NCI-H69 (cell line): Measurements from ENCODE around the gene GSTA3.
"Not testable (repeated sequence)": the region's sequence is repeated elsewhere in the genome, so short reads cannot be mapped to it uniquely, and the experiment has no call there.

Experiments
- DNase-seq: peaks from one replicate; lab custom pipeline; 2025; lab: John Stamatoyannopoulos, UW

GSTA3 gene

GRCh38 chr6:52910091-52910490, 593 bp upstream of the GSTA3 start:
- DNase-seq: no peak

DNA sequence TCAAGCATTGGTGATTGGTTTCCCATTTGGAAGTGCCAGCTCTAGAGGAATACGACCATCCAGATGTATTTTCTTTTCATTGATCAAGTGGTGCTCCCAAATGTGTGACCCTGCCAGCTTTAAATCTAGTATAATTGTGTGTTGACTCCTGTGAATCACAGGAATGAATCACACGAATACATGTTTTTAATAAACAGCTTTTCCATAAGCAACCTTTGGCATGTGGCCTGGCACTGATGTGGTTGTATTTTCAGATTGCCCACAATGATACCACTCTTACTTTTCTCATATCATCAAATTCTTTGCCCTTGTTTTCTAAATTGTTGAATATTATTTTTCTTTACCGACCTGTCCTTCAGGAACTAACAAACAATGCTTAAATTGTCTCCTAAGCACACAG, 367 bp downstream of the GSTA3 start:
- DNase-seq: no peak

GRCh38 chr6:52908526-52908925, 972 bp downstream of the GSTA3 start:
- DNase-seq: no peak

DNA sequence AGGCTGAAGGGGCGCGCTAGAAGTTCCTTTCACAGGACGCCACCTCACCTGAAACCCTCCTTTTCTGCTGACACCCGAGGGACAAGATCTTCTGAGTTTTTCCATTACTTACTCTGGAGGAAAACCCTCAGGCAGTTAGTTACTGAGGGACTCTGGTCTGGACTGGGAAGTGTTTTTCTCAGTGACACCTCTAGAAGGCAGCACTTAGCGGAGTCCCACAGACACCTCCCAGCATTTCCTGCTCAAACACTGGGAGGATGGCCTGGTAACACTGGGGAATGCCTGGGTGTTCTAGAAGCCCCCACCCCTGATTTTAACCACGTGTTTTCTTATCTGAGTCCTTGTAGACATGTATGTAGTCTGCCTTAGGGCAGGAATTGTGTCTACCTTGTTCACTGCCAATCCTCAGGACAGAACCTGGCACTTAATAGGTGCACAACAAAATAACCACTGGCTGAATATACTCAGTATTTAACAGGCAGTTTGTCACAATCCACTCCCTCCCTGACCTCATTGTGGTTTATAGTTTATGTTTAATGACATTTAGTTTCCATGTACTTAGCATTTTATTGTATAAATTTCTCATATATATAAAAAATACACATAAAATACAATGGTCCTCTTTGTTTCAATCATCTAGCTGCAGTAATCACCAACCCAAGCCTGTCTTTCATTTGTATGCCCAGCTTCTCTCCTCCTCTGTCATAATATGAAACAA, 4.8 kb downstream of the GSTA3 start:
- peak; percentile 48 for DNase-seq

GRCh38 chr6:52900536-52900935, 9.0 kb downstream of the GSTA3 start:
- no peak for DNase-seq

GRCh38 chr6:52895790-52896189, 13.7 kb downstream of the GSTA3 start:
- peak; percentile 35 for DNase-seq

DNA sequence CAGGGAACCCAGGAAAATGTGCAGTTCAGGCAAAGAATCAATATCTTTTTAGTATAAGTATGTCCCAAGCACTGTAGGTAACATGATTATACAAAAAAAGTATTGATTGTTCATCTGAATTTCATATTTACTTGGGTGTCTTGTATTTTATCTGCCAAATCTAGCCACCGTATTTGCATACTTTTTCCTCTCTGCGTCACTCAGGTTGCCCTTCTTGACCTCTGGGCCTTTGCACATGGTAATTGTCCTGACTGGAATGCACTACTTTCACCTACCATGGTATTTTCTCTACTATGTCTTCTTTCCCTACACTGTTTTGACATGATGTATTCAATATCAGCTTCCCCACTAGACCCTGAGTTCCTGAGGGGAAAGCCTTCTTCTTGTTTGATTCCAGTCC, 15.2 kb downstream of the GSTA3 start:
- no peak for DNase-seq

GRCh38 chr6:52893803-52894202, 15.7 kb downstream of the GSTA3 start:
- DNase-seq: no peak

- no peak for DNase-seq
Measured at GRCh38 chr6:52893221-52893620, 16.3 kb downstream of the GSTA3 start.

DNA sequence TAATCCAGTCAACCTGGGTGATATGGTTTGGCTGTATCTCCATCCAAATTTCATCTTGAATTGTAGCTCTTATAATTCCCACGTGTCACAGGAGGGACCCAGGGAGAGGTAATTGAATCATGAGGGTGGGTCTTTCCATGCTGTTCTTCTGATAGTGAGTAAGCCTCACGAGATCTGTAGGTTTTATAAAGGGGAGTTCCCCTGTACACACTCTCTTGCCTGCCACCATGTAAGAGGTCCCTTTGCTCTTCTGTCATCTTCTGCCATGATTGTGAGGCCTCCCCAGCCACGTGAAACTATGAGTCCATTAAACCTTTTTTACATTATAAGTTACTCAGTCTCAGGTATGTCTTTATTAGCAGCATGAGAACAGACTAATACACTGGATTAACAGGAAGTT, 19.5 kb downstream of the GSTA3 start:
- no peak for DNase-seq

DNA sequence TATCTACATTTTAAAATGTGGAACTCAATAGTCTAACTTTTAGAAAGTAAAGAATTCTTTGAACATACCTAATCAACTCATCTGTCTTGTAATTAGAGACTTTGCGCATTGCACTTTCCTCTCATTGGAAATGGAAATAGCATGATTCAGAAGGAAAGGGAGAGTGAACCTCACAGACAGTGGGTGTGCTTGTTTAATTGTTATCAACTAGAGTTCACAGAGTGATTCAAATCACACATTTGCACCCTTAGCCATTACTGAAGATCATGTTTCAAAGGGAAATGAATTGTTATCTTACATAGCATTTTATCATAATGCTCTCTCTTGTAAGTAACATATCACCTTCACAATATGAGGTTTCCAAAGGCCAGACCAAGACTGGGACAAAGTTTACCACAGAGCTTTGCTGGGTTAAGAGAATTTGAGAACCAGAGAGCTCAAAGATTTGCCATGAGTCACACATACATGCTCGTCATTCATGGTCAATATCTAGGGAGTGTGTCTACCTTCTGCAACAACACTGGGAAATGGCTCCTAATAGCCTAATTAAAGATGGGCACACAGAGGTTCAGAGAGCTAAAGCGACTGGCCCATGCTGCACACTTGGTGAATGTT, 21.5 kb downstream of the GSTA3 start:
- DNase-seq: no peak

GRCh38 chr6:52881996-52882841, 27.3 kb downstream of the GSTA3 start:
- DNase-seq: peak; percentile 86

DNA sequence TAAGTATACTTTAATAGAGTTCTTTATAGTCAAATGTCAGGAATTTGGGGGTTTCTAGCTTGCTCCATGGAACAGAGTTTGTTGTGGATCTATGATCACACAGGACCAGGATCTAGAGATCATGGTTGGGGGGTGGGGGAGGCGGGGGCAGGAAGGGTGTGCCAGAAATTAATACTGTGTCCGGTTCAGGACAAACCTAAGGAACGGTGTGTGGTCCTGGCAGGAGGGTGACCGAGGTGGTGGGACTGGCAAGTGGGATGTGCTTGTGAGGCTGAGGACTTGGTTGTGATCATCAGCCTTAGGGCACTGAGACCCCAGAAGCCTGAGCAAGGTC, 27.9 kb downstream of the GSTA3 start:
- no peak for DNase-seq

- DNase-seq: no peak
Measured at GRCh38 chr6:52877786-52878185, 31.7 kb downstream of the GSTA3 start.

DNA sequence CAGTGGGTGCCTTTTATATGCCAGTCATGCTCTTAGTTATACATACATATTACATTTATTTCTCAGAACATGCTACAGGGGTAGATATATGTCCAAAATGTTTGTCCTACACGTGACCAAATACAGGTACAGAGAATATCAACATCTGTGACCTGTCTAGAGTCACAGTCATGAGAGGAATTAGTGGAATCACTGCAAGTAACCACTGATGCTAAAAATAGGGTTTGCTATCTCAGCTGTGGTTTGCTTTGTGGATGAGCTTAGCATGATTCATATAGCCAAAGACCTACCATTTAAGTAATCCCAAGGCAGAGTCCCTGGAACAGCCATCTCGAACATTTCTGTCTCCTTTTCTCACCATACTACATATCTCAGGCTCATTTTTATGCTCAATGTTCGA, 32.3 kb downstream of the GSTA3 start:
- DNase-seq: no peak

DNA sequence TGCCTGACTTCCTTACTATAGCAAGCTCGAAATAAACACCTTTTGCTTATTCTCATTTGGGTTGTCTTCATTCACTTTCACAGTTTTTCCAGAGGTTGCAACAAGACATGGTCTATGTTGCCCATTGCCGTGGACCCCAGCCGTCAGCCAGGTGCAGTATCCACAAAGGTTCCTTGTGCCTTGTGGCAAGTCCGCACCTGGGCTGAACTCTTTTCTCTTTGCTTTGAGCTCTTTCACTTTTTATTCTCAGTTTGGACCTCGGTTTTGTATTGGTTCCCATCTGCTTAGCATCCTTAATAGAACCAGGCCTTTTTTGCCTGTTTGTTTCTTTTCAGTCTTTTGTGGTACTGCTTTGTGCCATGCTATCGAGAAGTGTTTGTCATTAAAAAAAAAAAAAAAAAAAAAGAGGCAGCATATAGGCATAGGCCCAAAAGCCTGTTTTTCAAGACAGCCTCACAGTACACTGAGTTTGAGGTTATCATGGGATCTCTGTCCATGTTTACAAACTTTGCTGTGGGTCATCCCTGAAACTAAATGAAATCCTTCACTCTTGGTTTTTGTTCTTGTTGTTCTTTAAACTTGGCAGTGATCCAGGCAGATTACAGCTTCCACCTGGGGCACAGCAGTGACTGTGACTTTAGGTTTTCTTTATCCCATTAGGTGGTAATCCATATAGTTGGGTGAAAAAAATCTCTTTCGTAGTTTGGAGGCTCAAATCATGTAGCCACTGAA, 33.3 kb downstream of the GSTA3 start:
- DNase-seq: peak; percentile 52

- no peak for DNase-seq
Measured at GRCh38 chr6:52872031-52872430, 37.5 kb downstream of the GSTA3 start.

- DNase-seq: no peak
Measured at GRCh38 chr6:52871621-52872020, 37.9 kb downstream of the GSTA3 start.

DNA sequence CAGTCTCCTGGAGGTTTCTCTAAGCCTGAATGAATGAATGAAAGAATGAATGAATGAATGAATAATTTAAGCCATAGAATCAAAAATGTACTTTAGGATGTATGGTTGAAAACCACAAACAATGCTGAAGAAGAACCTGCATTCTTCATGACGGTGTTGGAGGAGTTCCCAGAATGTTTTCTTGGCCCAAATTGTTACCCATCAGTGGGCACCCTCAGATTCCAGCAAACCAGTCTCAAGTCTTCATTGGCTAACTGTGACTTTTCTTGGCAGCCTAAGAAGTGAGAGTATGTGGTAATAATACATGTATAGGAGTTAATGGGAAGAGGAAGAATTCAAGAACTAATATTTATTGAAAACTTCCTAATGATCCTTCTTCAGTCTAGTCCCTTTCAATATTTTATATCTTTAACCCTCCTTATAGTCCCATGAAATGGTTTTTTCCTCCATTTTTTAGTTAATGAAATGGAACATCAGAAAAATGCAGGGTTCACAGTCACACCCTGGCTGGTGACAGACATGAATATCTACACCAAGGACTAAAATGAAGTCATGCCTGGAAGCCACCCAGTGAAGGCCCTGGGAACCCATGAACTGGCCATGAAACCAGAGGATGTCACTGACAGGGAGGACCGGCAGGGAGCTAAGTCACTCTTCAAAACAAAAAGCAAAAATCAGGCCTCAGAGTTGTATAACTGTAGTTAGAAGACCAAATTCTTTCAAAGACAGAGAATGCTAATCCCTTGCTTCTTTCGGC, 39.0 kb downstream of the GSTA3 start:
- DNase-seq: not testable (repeated sequence)

- not testable (repeated sequence) for DNase-seq
Measured at GRCh38 chr6:52868899-52869298, 40.6 kb downstream of the GSTA3 start.

- DNase-seq: no peak
Measured at GRCh38 chr6:52868240-52868639, 41.3 kb downstream of the GSTA3 start.

GRCh38 chr6:52861151-52861550, 48.3 kb downstream of the GSTA3 start:
- peak; percentile 27 for DNase-seq
